GM20000 (cell line): ENCODE results near the gene GJB2.

ENCODE experiments used
- DNase-seq: peaks from one replicate; pipeline ENCODE4 v3.0.0; 2012; ENCODE audit warnings: low spot score
- CTCF ChIP-seq: IDR thresholded peaks from 2 replicates; pipeline ENCODE4 v1.5.1; 2012; ENCODE audit warnings: mild to moderate bottlenecking, control low read depth; ENCODE audit errors: extremely low read depth, missing control alignments

Gene GJB2

GRCh38 chr13:20137875-20138274 is 54.9 kb downstream of the GJB2 start:
- no peak for DNase-seq
- no peak for TF ChIP-seq CTCF
